ENCODE measurements around the gene EPB42.
"Not testable (repeated sequence)": the region's sequence is repeated elsewhere in the genome, so short reads cannot be mapped to it uniquely, and the experiment has no call there.

EPB42 gene

DNA sequence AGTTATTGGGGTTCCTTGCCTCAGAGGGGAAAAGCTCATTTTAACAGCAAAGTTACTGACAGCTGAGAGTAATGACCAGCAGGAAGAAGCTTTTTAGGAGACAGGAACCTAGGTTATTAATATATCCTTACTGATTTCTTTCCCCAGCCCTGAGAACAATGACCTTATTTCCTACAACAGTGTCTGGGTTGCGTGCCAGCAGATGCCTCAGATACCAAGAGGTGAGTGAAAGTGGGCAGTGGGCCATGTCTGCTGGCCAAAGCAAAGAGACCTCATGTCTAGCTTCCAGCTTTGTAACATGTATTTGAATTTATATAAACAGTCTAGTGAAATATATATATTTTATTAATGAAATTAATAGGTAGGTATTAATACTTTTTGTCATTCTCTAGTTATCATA is 30.6 kb downstream of the EPB42 start:
- Mint-ChIP-seq H3K4me3 (no peak overlapping the region), H3K9me3 (no peaks in the 10 kb centered on the region), H3K27me3 (no peaks in the 10 kb centered on the region), H3K36me3 (ENCODE audit: low read depth) (peaks cover 45% of the 10 kb centered on the region), H3K4me1 (ENCODE audit: low read depth) (peaks cover 15% of the 10 kb centered on the region), H3K27ac (no peak overlapping the region)

DNA sequence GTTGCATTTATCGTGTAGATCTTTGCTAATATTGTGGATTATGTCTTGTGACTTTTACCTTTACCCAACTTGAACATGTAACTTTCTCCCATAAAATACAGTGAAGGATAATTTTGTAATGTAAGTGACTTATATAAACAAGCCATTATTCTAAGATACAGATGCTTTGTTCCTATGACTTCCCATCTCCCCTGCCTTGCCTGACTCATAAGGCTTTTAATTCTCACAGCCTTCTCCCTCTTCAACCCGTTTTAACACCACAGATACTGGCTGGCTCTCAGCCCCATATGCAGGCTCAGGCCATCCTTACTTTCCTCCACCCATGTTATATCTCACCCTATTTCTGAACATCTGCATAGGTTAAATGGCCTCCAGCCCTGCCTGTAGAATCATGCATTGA is 31.5 kb downstream of the EPB42 start:
- H3K9me3 Mint-ChIP-seq: no peaks in the 10 kb centered on the region
- H3K27ac Mint-ChIP-seq: no peak overlapping the region

DNA sequence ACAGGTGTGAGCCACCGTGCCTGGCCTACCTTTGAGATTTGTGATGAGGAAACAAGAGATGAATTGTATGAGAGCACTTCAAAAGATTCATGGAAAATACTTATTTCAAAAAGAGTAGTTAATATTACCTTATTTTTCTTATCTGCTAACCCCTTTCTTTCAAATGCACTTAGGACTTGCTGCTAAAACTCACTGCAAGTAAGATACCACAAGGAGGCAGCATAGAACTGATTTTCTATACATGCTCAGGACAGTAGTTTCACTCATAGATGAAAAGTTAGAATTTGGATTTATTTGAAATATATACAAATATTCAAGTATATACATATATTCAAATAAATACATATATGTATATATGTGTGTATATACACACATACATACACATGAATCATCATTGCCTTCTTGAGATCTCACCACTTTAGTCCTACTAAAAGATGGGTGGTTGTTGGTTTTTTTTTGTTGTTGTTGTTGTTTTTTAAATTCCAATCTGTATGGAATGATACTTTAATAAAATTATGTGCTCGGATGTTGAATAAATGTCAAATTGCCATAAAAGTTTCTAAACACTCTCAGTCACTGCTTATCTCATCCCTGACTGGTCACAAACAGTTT is 33.2 kb downstream of the EPB42 start:
- Mint-ChIP-seq H3K9me3 (no peaks in the 10 kb centered on the region), H3K4me1 (ENCODE audit: low read depth) (peaks cover 15% of the 10 kb centered on the region), H3K36me3 (ENCODE audit: low read depth) (peaks cover 25% of the 10 kb centered on the region), H3K27ac (no peak overlapping the region), H3K27me3 (no peaks in the 10 kb centered on the region), H3K4me3 (no peak overlapping the region)

More for the DNA sequence above, 31.5 kb downstream of the EPB42 start:
- Mint-ChIP-seq H3K4me1 (ENCODE audit: low read depth) (peaks cover 15% of the 10 kb centered on the region), H3K27me3 (no peaks in the 10 kb centered on the region), H3K36me3 (ENCODE audit: low read depth) (peaks cover 36% of the 10 kb centered on the region), H3K4me3 (no peak overlapping the region)

DNA sequence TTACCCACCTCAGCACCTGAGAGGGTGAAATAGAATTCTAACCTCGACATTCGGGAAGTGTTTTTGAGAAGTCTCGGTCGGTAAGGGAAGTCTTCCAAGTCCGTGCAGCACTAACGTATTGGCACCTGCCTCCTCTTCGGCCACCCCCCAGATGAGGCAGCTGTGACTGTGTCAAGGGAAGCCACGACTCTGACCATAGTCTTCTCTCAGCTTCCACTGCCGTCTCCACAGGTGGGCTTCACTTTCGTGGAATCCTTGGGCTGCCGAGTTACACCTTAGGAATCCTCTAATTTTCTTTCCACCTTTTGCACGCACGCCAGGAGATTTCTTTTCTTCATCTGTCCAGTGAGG is 34.8 kb downstream of the EPB42 start:
- no peaks in the 10 kb centered on the region for H3K27me3 Mint-ChIP-seq
- no peaks in the 10 kb centered on the region for H3K9me3 Mint-ChIP-seq
- peaks cover 31% of the 10 kb centered on the region for H3K36me3 Mint-ChIP-seq (ENCODE audit: low read depth)
- peak overlapping the region; percentile 97 for H3K4me3 Mint-ChIP-seq
- H3K4me1 Mint-ChIP-seq (ENCODE audit: low read depth): peaks cover 15% of the 10 kb centered on the region
- H3K27ac Mint-ChIP-seq: peak overlapping the region; percentile 90

DNA sequence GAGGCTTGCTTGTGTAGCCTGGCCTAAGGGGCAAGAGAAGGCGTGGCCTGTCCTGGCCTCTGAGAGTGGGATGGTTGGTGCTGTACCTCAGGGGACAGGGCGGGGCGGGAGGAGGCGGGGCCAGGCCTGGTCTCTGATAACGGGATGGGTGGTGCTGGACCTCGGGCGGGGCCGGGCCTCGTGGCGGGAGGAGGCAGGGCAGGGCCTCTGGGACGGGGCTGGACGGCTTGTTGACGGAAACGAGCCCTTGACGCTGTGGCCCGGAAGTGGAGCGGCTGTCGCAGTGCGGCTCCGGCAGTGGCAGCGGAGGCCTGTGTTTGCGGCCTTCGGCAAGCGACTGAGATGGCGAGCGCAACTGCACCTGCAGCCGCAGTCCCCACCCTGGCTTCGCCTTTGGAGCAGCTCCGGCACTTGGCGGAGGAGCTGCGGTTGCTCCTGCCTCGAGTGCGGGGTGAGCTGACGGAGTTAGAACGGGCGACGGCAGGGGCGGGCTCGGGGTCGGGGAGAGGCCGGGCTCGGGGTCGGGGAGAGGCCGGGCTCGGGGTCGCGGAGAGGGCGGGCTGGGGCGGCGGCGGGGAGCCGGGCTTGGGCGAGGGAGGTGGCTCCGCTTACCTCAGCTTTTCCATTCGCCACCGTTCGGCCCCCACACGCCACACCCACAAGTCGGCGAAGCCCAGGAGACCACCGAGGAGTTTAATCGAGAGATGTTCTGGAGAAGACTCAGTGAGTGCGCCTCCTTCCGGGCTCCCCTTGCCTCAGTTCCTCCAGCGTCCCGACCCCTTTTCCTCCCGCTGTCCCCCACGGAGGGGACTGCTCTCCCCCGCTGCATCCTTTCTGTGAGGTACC is 35.4 kb downstream of the EPB42 start, which contains the start of gene CCNDBP1:
TSS of gene CCNDBP1 (plus strand) at position 247 of the 846 bp plus-strand sequence. CDS start at position 343, 96 bp downstream.
- Mint-ChIP-seq H3K36me3 (ENCODE audit: low read depth) (peaks cover 25% of the 10 kb centered on the region), H3K27me3 (no peaks in the 10 kb centered on the region)

DNA sequence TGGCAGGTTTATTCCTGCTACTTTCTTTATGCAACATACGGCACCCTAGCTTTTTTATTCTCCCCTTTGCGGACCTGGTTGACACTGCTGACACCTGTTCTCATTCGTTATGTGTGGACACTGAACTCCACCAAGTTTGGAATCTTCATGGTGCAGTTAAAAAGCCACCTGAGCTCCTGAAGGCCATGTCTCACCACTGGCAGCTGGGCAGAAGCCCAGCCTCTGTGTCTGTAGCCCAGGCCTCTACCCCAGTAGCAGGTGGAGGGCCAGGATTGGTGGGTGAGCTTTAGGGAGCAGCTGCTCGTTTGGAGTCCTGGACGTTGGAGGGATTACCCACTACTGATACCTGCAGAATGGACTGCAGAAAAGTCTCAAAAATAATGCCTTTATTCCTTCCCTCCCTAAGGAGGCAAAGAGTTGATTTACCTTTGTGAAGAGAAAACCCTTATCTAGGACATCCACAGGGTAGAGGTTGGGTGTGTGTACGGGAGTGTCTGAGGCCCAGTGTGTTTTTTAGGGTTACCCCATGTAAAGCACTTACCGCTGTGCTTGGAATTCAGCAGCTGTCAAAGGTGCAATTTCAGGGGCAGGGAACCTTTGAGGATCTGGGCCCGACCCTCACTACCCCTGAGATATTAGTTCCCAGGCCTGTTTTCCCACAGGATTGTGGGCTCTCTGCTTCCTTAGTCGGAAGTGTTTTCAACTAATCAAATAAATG is 36.3 kb downstream of the EPB42 start:
- Mint-ChIP-seq H3K4me3 (peak overlapping the region; percentile 97), H3K27ac (peak overlapping the region; percentile 91), H3K4me1 (ENCODE audit: low read depth) (peaks cover 15% of the 10 kb centered on the region), H3K27me3 (no peaks in the 10 kb centered on the region), H3K36me3 (ENCODE audit: low read depth) (peaks cover 21% of the 10 kb centered on the region), H3K9me3 (no peaks in the 10 kb centered on the region)

More for the DNA sequence above, 35.4 kb downstream of the EPB42 start, which contains the start of gene CCNDBP1:
- Mint-ChIP-seq H3K4me3 (peak within 1 kb of the TSS; percentile 97), H3K9me3 (no peaks in the 10 kb centered on the region), H3K4me1 (ENCODE audit: low read depth) (peaks cover 15% of the 10 kb centered on the region), H3K27ac (peak within 1 kb of the TSS; percentile 91)

DNA sequence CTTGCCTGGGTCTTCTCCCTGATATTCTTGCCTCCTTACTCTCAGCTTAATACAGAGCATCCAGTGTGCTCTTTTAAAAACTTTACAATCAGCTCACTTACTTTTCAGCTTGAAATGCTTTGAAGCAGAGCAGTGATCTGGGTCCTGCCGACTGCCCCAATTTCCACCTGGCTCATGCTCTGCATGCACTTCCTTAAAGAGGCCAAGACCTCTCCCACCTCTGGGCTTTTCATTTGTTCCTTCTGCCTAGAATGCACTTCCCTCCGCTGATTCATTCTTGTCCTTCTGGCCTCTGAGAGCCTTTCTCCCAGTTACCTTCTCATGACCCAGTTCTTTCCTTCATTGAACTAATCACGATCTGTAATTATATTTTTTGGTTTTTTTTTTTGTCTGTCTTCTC is 37.5 kb downstream of the EPB42 start:
- Mint-ChIP-seq H3K27ac (peak overlapping the region; percentile 54), H3K36me3 (ENCODE audit: low read depth) (peaks cover 26% of the 10 kb centered on the region), H3K4me1 (ENCODE audit: low read depth) (peaks cover 15% of the 10 kb centered on the region), H3K4me3 (no peak overlapping the region), H3K9me3 (no peaks in the 10 kb centered on the region), H3K27me3 (no peaks in the 10 kb centered on the region)

DNA sequence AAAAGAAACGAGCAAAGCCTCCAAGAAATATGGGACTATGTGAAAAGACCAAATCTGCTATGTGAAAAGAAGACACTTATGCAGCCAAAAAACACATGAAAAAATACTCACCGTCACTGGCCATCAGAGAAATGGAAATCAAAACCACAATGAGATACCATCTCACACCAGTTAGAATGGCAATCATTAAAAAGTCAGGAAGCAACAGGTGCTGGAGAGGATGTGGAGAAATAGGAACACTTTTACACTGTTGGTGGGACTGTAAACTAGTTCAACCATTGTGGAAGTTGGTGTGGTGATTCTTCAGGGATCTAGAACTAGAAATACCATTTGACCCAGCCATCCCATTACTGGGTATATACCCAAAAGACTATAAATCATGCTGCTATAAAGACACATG is 43.7 kb downstream of the EPB42 start:
- H3K4me3 Mint-ChIP-seq; H3K27ac Mint-ChIP-seq; H3K27me3 Mint-ChIP-seq; H3K9me3 Mint-ChIP-seq; H3K4me1 Mint-ChIP-seq (ENCODE audit: low read depth): not testable (repeated sequence)
- peaks cover 54% of the 10 kb centered on the region for H3K36me3 Mint-ChIP-seq (ENCODE audit: low read depth)

DNA sequence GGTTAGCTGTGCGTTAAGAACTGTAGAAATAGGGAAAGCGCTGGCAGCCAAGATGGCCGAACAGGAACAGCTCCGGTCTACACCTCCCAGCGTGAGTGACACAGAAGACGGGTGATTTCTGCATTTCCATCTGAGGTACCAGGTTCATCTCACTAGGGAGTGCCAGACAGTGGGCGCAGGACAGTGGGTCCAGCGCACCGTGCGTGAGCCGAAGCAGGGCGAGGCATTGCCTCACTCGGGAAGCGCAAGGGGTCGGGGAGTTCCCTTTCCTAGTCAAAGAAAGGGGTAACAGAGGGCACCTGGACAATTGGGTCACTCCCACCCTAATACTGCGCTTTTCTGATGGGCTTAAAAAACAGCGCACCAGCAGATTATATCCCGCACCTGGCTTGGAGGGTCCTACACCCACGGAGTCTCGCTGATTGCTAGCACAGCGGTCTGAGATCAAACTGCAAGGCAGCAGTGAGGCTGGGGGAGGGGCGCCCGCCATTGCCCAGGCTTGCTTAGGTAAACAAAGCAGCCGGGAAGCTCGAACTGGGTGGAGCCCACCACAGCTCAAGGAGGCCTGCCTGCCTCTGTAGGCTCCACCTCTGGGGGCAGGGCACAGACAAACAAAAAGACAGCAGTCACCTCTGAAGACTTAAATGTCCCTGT is 45.0 kb downstream of the EPB42 start:
- H3K27ac Mint-ChIP-seq; H3K27me3 Mint-ChIP-seq; H3K4me3 Mint-ChIP-seq; H3K4me1 Mint-ChIP-seq (ENCODE audit: low read depth); H3K9me3 Mint-ChIP-seq: not testable (repeated sequence)
- H3K36me3 Mint-ChIP-seq (ENCODE audit: low read depth): peaks cover 49% of the 10 kb centered on the region

DNA sequence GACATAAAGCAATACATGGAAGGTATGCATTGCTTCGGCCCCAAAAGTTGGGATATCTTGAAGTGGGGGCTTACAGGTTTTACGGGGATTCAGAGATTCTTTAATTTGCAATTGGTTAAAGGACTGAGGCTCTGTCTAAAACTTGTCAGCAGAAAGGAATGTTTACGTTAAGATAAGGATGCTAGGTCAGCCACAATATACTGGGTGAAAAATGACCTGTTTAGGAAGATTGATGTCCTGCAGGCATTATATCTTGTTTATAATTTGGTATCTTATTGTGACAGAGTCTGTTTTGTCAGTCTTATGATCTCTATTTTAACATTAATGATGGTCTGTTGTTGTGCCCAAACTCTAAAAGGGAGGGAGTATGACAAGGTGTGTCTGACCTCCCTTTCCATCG is 50.9 kb downstream of the EPB42 start:
- Mint-ChIP-seq H3K9me3 (no peaks in the 10 kb centered on the region), H3K4me3 (no peak overlapping the region), H3K36me3 (ENCODE audit: low read depth) (peaks cover 58% of the 10 kb centered on the region), H3K27me3 (no peaks in the 10 kb centered on the region), H3K4me1 (ENCODE audit: low read depth) (no peaks in the 10 kb centered on the region), H3K27ac (no peak overlapping the region)

DNA sequence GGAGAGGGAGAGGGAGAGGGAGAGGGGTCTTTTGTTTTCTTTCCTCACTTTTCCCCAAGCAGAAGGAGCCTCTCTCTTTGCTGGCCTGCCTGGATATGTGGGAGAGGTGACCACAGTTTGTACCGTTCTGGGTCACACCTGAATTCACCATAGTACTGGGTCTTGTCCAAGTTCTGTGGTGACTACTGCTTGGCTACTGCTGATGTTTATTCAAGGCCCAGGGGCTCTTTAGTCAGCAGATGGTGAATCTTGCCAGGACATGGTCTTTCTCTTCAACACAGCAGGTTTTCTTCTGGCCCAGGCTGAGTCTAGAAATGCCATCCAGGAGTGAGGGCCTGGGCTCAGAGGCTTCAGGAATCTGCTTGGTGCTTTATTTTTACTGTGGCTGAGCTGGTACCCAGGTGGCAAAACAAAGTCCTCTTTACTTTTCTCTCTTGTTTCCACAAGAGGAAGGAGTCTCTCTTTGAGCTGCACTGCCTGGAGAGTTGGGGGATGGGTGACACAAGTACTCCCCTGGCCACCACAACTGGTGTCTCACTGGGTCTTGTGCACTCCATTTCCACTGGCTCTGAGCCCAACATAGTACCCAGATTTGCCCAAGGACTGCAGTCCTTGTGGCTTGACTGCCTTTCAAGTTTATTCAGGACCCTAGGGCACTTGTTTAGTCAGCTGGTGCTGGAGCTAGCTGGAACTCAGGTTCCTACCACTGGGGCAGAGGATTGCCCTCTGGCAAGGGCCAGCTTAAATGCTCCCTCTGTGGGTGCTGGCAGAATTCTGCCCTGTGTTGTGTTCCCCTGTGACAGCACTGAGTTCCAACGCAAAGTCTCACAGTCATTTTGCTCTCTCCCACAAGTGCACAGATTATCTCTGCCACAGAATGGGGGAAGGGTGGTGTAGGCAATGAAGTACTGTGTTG is 52.4 kb downstream of the EPB42 start:
- H3K36me3 Mint-ChIP-seq (ENCODE audit: low read depth): peaks cover 57% of the 10 kb centered on the region
- H3K4me3 Mint-ChIP-seq: no peak overlapping the region
- no peaks in the 10 kb centered on the region for H3K27me3 Mint-ChIP-seq
- no peaks in the 10 kb centered on the region for H3K9me3 Mint-ChIP-seq
- no peak overlapping the region for H3K27ac Mint-ChIP-seq
- H3K4me1 Mint-ChIP-seq (ENCODE audit: low read depth): no peaks in the 10 kb centered on the region

DNA sequence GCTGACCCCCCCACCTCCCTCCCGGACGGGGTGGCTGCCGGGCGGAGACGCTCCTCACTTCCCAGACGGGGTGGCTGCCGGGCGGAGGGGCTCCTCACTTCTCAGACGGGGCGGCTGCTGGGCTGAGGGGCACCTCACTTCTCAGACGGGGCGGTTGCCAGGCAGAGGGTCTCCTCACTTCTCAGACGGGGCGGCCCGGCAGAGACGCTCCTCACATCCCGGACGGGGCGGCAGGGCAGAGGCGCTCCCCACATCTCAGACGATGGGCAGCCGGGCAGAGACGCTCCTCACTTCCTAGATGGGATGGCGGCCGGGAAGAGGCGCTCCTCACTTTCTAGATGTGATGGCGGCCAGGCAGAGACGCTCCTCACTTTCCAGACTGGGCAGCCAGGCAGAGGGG is 53.6 kb downstream of the EPB42 start:
- H3K4me1 Mint-ChIP-seq (ENCODE audit: low read depth); H3K27me3 Mint-ChIP-seq; H3K27ac Mint-ChIP-seq; H3K4me3 Mint-ChIP-seq; H3K9me3 Mint-ChIP-seq: not testable (repeated sequence)
- peaks cover 49% of the 10 kb centered on the region for H3K36me3 Mint-ChIP-seq (ENCODE audit: low read depth)

DNA sequence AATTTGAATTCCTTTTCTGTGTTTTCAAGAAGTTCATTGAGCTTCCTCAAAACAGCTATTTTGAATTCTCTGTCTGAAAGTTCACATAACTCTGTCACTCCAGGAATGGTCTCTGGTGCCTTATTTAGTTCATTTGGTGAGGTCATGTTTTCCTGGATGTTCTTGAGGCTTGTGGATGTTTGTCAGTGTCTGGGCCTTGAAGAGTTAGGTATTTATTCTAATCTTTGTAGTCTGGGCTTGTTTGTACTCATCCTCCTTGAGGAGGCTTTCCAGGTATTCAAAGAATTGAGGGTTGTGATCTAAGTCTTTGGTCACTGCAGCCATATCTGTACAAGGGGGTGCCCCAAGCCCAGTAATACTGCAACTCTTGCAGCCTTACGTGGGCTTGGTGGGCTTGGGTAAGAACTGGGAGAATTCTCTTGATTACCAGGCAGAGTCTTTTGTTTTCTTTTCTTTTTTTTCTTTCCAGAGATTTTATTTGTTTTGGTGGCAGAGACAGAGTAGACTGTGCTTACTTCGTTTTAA is 55.0 kb downstream of the EPB42 start:
- no peak overlapping the region for H3K4me3 Mint-ChIP-seq
- peaks cover 42% of the 10 kb centered on the region for H3K36me3 Mint-ChIP-seq (ENCODE audit: low read depth)
- H3K27me3 Mint-ChIP-seq: no peaks in the 10 kb centered on the region
- H3K27ac Mint-ChIP-seq: peak overlapping the region; percentile 13
- H3K9me3 Mint-ChIP-seq: no peaks in the 10 kb centered on the region
- H3K4me1 Mint-ChIP-seq (ENCODE audit: low read depth): no peaks in the 10 kb centered on the region

DNA sequence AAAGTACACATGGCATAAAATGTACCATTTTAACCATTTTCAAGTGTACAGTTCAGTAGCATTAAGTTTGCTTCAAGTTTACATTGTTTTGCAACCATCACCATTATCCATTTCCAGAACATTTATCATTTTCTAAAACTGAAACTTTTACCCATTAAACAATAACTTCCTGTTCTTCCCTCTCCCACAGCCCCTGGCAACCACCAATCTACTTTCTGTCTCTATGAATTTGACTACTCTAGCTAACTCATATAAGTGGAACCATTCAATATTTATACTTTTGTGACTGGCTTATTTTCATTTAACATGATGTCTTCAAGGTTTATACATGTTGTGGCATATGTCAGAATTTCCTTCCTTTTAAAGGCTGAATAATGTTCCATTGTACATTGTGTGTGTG is 67.5 kb downstream of the EPB42 start:
- no peak overlapping the region for H3K4me3 Mint-ChIP-seq
- H3K4me1 Mint-ChIP-seq (ENCODE audit: low read depth): peaks cover 10% of the 10 kb centered on the region
- H3K9me3 Mint-ChIP-seq: no peaks in the 10 kb centered on the region
- no peak overlapping the region for H3K27ac Mint-ChIP-seq
- peaks cover 53% of the 10 kb centered on the region for H3K36me3 Mint-ChIP-seq (ENCODE audit: low read depth)
- H3K27me3 Mint-ChIP-seq: no peaks in the 10 kb centered on the region
